A549 (cell line): ENCODE results near the gene NTN1. TPM values are rescaled to one million over a fixed set of nuclear protein-coding genes. Genes with fewer than 3 reads are reported as not detected.

Source experiments
- ATAC-seq, 2 experiments: fragments of 200-7000 bp in 1 of 2; fragments of >200 bp in 1 of 2; cut with Nextera tagmentation in 1 of 2; cut with Tn5 transposase in 1 of 2; 3 replicates each; pipeline versions ENCODE4 v1.8.0 to v1.9.1; 2018 to 2020; ENCODE audit warnings: mild to moderate bottlenecking in 1 of 2, moderate library complexity in 1 of 2
- CTCF ChIA-PET: fragments of 300-600 bp; sonication (Branson Sonifier 250); formaldehyde crosslinking; extraction: SDS; loops from one replicate; lab custom pipeline; 2021; ENCODE audit warnings: antibody characterized with exemption, inconsistent platforms; lab: Yijun Ruan, JAX
- POLR2A ChIA-PET: fragments of 350-600 bp; formaldehyde crosslinking; extraction: SDS; loops from one replicate; lab custom pipeline; 2021; ENCODE audit warnings: antibody characterized with exemption, inconsistent platforms; lab: Yijun Ruan, JAX
- DNase-seq, 2 experiments: peaks; one replicate each; pipeline versions ENCODE4 v3.0.0 to v3.0.0-alpha.2; 2011 to 2016; ENCODE audit warnings: low read depth in 1 of 2, low spot score in 1 of 2
- FAIRE-seq: peaks from 2 replicates; lab custom pipeline; 2011; peaks lifted over from hg19 to GRCh38; lab: Jason Lieb, UNC
- H3K27ac ChIP-seq, 2 experiments: fragments of >200 bp; sonication (Bioruptor Twin); formaldehyde crosslinking; 3 replicates each; pipeline ENCODE4 v1.5.1; 2016 to 2017
- H3K4me1 ChIP-seq: fragments of >200 bp; sonication (Bioruptor Twin); formaldehyde crosslinking; 3 replicates; pipeline ENCODE4 v1.6.1; 2016
- H3K4me2 ChIP-seq: fragments of >200 bp; sonication (Bioruptor Twin); formaldehyde crosslinking; 3 replicates; pipeline ENCODE4 v1.6.1; 2016
- H3K4me3 ChIP-seq: fragments of >200 bp; sonication (Bioruptor Twin); formaldehyde crosslinking; 3 replicates; pipeline ENCODE4 v1.5.1; 2016
- H3K9me3 ChIP-seq: fragments of >200 bp; sonication (Bioruptor Twin); formaldehyde crosslinking; 3 replicates; pipeline ENCODE4 v1.6.1; 2016
- BHLHE40 ChIP-seq: IDR thresholded peaks from 2 replicates; pipeline ENCODE4 v1.6.1; 2012; ENCODE audit warnings: low read depth, low read length, inconsistent platforms
- CBX2 ChIP-seq: fragments of 200-600 bp; sonication (generic); IDR thresholded peaks from 2 replicates; pipeline ENCODE4 v1.6.1; 2016; ENCODE audit warnings: low read depth, mild to moderate bottlenecking, borderline replicate concordance
- CBX8 ChIP-seq: fragments of 200-600 bp; sonication (generic); IDR thresholded peaks from 2 replicates; pipeline ENCODE4 v1.6.1; 2016
- CEBPB ChIP-seq, 2 experiments: fragments of >200 bp in 1 of 2; sonication (Bioruptor Twin) in 1 of 2; formaldehyde crosslinking in 1 of 2; IDR thresholded peaks; 2 replicates each; pipeline ENCODE4 v1.6.1; 2012 to 2016
- CHD2 ChIP-seq: fragments of 150-350 bp; IDR thresholded peaks from 2 replicates; pipeline ENCODE4 v1.6.1; 2014; ENCODE audit warnings: low read length; ENCODE audit not compliant: partially characterized antibody
- CHD4 ChIP-seq: fragments of 200-600 bp; sonication (generic); IDR thresholded peaks from 2 replicates; pipeline ENCODE4 v1.6.1; 2016; ENCODE audit warnings: antibody characterized with exemption, mild to moderate bottlenecking, borderline replicate concordance
- CTCF ChIP-seq: fragments of >200 bp; sonication (Bioruptor Twin); formaldehyde crosslinking; IDR thresholded peaks from 3 replicates; pipeline ENCODE4 v1.5.1; 2016
- FOSB ChIP-seq: fragments of 250-450 bp; sonication (Bioruptor Pico); IDR thresholded peaks from 2 replicates; pipeline ENCODE4 v1.5.0; 2020; ENCODE audit warnings: mild to moderate bottlenecking, moderate library complexity
- FOSL2 ChIP-seq, 2 experiments: fragments of 450-650 bp in 1 of 2; fragments of >200 bp in 1 of 2; sonication (Bioruptor Twin) in 1 of 2; formaldehyde crosslinking; IDR thresholded peaks; 2 replicates each; pipeline versions ENCODE4 v1.5.0 to v1.6.1; 2016 to 2020; ENCODE audit warnings: mild to moderate bottlenecking in 1 of 2, moderate library complexity in 1 of 2
- GATA3 ChIP-seq: IDR thresholded peaks from 2 replicates; pipeline ENCODE4 v1.6.1; 2012; ENCODE audit warnings: borderline replicate concordance
- HOXA7 ChIP-seq: fragments of 250-450 bp; sonication (Bioruptor Pico); IDR thresholded peaks from 2 replicates; pipeline ENCODE4 v1.5.0; 2020; ENCODE audit warnings: mild to moderate bottlenecking, moderate library complexity
- JUNB ChIP-seq: fragments of >200 bp; sonication (Bioruptor Twin); formaldehyde crosslinking; IDR thresholded peaks from 2 replicates; pipeline ENCODE4 v1.6.1; 2016
- MAX ChIP-seq: IDR thresholded peaks from 2 replicates; pipeline ENCODE4 v1.6.1; 2012
- MAZ ChIP-seq: fragments of 150-350 bp; IDR thresholded peaks from 2 replicates; pipeline ENCODE4 v1.6.1; 2014; ENCODE audit warnings: antibody characterized with exemption, low read depth, low read length, borderline replicate concordance
- NFE2L2 ChIP-seq: fragments of 150-350 bp; conservative IDR thresholded peaks from 2 replicates; pipeline ENCODE4 v1.6.1; 2014; ENCODE audit warnings: low read length
- NPAS2 ChIP-seq: fragments of 250-450 bp; sonication (Bioruptor Pico); IDR thresholded peaks from 2 replicates; pipeline ENCODE4 v1.8.0; 2022; ENCODE audit warnings: mild to moderate bottlenecking, moderate library complexity, borderline replicate concordance
- PBX3 ChIP-seq: IDR thresholded peaks from 2 replicates; pipeline ENCODE4 v1.6.1; 2012
- POLR2AphosphoS2 ChIP-seq: conservative IDR thresholded peaks from 2 replicates; pipeline ENCODE4 v1.6.1; 2012; ENCODE audit warnings: low read length, improper control_type of control experiment, inconsistent platforms
- RAD21 ChIP-seq, 2 experiments: fragments of >200 bp in 1 of 2; sonication (Bioruptor Twin) in 1 of 2; formaldehyde crosslinking in 1 of 2; IDR thresholded peaks in 1 of 2; conservative IDR thresholded peaks in 1 of 2; 2 replicates in 1 of 2; 3 replicates in 1 of 2; pipeline ENCODE4 v1.6.1; 2012 to 2018; ENCODE audit warnings: inconsistent platforms in 1 of 2
- REST ChIP-seq: fragments of 200-600 bp; sonication (generic); IDR thresholded peaks from 2 replicates; pipeline ENCODE4 v1.6.1; 2016; ENCODE audit warnings: antibody characterized with exemption, mild to moderate bottlenecking, moderate library complexity
- SMC3 ChIP-seq: fragments of >200 bp; sonication (Bioruptor Twin); formaldehyde crosslinking; IDR thresholded peaks from 3 replicates; pipeline ENCODE4 v1.6.1; 2018; ENCODE audit warnings: inconsistent platforms
- TFCP2L1 ChIP-seq: fragments of 250-450 bp; sonication (Bioruptor Pico); IDR thresholded peaks from 2 replicates; pipeline ENCODE4 v1.5.0; 2021; ENCODE audit warnings: mild to moderate bottlenecking
- WGBS: methylation state at CpG from one replicate; pipeline ENCODE4 v1.1.6; 2017; ENCODE audit errors: missing lambda C conversion rate; 5-methylcytosine and 5-hydroxymethylcytosine counted together
- polyA plus RNA-seq, 4 experiments: library from polyadenylated mRNA; depleted of rRNA in 3 of 4; stranded (reverse); fragments of >200 nt; fragmentation: RNase III in 1 of 4; extraction: RNeasy Plus Mini Kit Qiagen cat#74134 plus additional on column Dnase treatment in 1 of 4; gene quantifications; 2 replicates in 3 of 4; 3 replicates in 1 of 4; pipeline ENCODE4 v1.2.3, GENCODE V29; 2011 to 2017
- TF ChIP-seq, protein P1 (sequence below): fragments of >200 bp; sonication (Bioruptor Twin); formaldehyde crosslinking; IDR thresholded peaks from 3 replicates; pipeline ENCODE4 v1.6.1; 2016
- TF ChIP-seq, protein P2 (sequence below): fragments of 250-450 bp; sonication (Bioruptor Pico); IDR thresholded peaks from 2 replicates; pipeline ENCODE4 v1.5.0; 2021; ENCODE audit warnings: mild to moderate bottlenecking, moderate library complexity, borderline replicate concordance
- TF ChIP-seq, protein P3 (sequence below): fragments of 250-450 bp; sonication (Bioruptor Pico); IDR thresholded peaks from 2 replicates; pipeline ENCODE4 v1.5.0; 2020; ENCODE audit warnings: low read depth, mild to moderate bottlenecking, moderate library complexity
- TF ChIP-seq, protein P4 (sequence below): fragments of >200 bp; sonication (Bioruptor Twin); formaldehyde crosslinking; IDR thresholded peaks from 2 replicates; pipeline ENCODE4 v1.6.1; 2016

NTN1 gene
- polyA plus RNA-seq, 2 of the 4 experiments (the other 2 are of a cell fraction), result 0.12 to 0.13 TPM

DNA sequence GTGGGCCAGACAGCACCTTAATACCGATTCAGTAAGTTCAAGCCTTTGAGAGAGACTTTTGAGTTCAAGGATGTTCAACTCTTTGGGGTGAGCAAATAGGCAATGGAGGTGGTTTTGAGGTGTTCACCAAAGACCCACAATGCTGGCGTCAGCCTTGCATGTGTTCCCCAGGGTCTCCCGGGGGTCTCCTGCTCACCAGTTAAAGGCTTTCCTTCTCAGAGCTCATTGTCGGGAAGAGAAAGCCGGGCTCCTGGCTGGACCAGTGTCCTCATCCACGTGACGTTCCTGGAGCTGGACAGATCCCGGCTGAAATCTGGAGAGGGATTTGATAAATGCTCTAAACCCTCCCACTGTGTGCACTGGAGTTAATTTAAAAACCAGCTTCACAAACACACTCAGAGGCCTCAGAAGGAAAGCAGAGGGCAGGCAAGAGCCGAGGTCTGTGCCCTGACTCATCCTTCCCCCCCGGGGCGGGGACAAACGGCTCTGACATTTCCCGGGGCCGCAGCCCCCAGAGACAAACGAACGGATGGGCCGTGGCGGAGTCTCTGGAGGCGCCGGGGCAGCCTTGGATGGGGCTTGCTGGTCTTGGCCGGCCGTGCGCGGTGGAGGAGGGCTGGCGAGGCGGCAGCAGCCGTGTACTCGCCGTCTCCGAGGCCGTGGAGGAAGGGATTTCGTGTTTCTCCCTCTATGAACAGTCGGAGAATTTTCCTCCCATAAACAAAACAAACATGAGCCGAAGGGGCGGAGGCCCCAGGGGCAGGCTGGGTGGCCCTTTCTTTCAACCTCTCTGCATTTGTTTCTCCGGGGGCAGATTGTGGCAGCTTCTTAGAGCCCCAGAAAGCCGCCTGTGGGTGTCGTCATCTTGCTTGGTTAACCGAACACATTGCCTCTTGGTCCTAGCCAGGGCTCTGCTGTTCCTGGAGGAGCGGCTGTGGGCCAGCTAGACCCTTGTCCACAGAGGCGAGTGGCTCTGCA lies 94.2 kb downstream of the NTN1 start:
- FAIRE-seq (no peak), DNase-seq (peak; percentile 67 to 78), ATAC-seq (peak; percentile 84 to 91)
- Histone ChIP-seq H3K4me3 (peak overlapping the region; percentile 52), H3K4me1 (peaks cover 5% of the 10 kb centered on the region), H3K9me3 (peaks cover 4% of the 10 kb centered on the region; the same call in 1 of the 3 replicates), H3K4me2 (peak overlapping the region; percentile 86), H3K27ac (peak overlapping the region; percentile 73 to 84)
- CTCF ChIA-PET, result interaction anchor here (0.6 to 3.0 kb wide), 18 partner anchors 9 to 530 kb away, joined by 3 to 15 read pairs (median 3); partner anchors contain the start of gene USP43
- WGBS, result 11% methylated on average over 34 of the region's 41 CpGs
- POLR2A ChIA-PET, result interaction anchor here (0.7 to 1.0 kb wide), 2 partner anchors 12 to 21 kb away, joined by 3 read pairs; no protein-coding TSS in a partner anchor
- no peak for TF ChIP-seq CHD4
- TF ChIP-seq NFE2L2, result no peak
- peak; percentile 40; the same call in 1 of the 2 replicates for TF ChIP-seq MAX
- no peak for TF ChIP-seq NPAS2 (CRISPR knock-in tag)
- no peak for TF ChIP-seq CHD2
- TF ChIP-seq TFCP2L1, result no peak
- TF ChIP-seq, protein P1, sequence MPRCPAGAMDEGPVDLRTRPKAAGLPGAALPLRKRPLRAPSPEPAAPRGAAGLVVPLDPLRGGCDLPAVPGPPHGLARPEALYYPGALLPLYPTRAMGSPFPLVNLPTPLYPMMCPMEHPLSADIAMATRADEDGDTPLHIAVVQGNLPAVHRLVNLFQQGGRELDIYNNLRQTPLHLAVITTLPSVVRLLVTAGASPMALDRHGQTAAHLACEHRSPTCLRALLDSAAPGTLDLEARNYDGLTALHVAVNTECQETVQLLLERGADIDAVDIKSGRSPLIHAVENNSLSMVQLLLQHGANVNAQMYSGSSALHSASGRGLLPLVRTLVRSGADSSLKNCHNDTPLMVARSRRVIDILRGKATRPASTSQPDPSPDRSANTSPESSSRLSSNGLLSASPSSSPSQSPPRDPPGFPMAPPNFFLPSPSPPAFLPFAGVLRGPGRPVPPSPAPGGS, result no peak
- TF ChIP-seq, protein P2, sequence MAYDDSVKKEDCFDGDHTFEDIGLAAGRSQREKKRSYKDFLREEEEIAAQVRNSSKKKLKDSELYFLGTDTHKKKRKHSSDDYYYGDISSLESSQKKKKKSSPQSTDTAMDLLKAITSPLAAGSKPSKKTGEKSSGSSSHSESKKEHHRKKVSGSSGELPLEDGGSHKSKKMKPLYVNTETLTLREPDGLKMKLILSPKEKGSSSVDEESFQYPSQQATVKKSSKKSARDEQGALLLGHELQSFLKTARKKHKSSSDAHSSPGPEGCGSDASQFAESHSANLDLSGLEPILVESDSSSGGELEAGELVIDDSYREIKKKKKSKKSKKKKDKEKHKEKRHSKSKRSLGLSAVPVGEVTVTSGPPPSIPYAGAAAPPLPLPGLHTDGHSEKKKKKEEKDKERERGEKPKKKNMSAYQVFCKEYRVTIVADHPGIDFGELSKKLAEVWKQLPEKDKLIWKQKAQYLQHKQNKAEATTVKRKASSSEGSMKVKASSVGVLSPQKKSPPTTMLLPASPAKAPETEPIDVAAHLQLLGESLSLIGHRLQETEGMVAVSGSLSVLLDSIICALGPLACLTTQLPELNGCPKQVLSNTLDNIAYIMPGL (CRISPR knock-in tag), result no peak
- TF ChIP-seq, protein P3, sequence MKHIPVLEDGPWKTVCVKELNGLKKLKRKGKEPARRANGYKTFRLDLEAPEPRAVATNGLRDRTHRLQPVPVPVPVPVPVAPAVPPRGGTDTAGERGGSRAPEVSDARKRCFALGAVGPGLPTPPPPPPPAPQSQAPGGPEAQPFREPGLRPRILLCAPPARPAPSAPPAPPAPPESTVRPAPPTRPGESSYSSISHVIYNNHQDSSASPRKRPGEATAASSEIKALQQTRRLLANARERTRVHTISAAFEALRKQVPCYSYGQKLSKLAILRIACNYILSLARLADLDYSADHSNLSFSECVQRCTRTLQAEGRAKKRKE (CRISPR knock-in tag), result no peak
- peak; percentile 66 for TF ChIP-seq SMC3
- TF ChIP-seq FOSB (CRISPR knock-in tag), result no peak
- TF ChIP-seq JUNB, result no peak
- no peak for TF ChIP-seq CBX2
- TF ChIP-seq FOSL2 (IDR thresholded peaks at IDR 0.05), result no peak
- peak; percentile 73 for TF ChIP-seq FOSL2 (CRISPR knock-in tag; IDR thresholded peaks at IDR 0.05)
- TF ChIP-seq BHLHE40, result no peak
- TF ChIP-seq RAD21 (conservative IDR thresholded peaks at IDR 0.05 in 1 of 2, IDR thresholded peaks at IDR 0.05 in 1 of 2), result peak; percentile 55 to 62
- no peak for TF ChIP-seq GATA3
- TF ChIP-seq, protein P4, sequence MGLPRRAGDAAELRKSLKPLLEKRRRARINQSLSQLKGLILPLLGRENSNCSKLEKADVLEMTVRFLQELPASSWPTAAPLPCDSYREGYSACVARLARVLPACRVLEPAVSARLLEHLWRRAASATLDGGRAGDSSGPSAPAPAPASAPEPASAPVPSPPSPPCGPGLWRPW, result no peak
- TF ChIP-seq HOXA7 (CRISPR knock-in tag), result no peak
- peak; percentile 46 for TF ChIP-seq CTCF
- TF ChIP-seq PBX3, result no peak
- no peak for TF ChIP-seq CBX8
- no peak for TF ChIP-seq CEBPB (IDR thresholded peaks at IDR 0.05)
- peak; percentile 61 for TF ChIP-seq REST
- TF ChIP-seq POLR2AphosphoS2, result no peak
- TF ChIP-seq MAZ, result no peak
